Stimulated activated CD8-positive, alpha-beta memory T cell treated with anti-CD3 and anti-CD28 coated beads, Interleukin-12 subunit alpha, Interleukin-12 subunit beta, amount 100 ng/mL, for 24 hours (primary cell): Measurements from ENCODE around the gene PHF20.
"Not testable (repeated sequence)": the region's sequence is repeated elsewhere in the genome, so short reads cannot be mapped to it uniquely, and the experiment has no call there.

ENCODE experiments used
- DNase-seq: peaks from one replicate; pipeline ENCODE4 v3.0.0-alpha.2; 2020; ENCODE audit errors: extremely low read depth

PHF20 gene

DNA sequence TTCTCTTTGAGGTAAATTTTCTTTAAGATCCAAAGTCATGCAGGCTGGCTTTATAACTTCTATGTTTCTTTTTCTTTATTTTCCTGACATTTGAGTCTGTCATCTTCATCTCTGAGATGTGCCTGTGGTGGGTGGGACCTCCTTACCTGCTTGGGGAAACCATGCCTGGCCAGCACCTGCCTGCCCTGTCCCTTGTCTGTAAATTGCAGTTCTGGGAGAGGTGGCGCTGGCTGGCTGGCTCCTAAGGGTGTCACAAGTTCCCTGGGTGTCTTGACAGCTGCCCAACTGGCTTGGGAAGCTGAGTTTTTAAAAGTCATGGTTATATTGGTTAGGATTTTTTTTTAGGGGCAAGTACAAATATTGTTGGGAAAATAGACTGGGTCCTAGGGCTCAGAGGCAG, 146.2 kb downstream of the PHF20 start:
- DNase-seq, result no peak

DNA sequence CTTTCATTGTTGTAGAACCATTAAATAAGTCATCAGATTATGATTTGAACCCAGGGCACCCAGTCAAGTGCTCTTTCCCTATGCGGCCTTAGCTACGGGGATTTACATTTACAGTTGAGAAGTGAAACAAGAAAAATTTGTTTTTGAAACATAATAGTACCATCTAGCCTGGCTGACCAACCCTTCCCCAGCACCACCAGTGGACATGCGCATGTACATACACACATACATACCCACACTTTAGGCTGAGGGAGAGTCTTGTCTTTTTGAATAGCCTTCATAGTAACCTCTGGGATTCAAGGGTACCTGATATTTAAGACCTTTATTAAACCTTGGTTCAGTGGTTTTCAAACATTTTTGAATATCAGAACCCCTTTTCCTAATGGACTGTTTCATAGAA, 148.7 kb downstream of the PHF20 start:
- DNase-seq, result no peak

DNA sequence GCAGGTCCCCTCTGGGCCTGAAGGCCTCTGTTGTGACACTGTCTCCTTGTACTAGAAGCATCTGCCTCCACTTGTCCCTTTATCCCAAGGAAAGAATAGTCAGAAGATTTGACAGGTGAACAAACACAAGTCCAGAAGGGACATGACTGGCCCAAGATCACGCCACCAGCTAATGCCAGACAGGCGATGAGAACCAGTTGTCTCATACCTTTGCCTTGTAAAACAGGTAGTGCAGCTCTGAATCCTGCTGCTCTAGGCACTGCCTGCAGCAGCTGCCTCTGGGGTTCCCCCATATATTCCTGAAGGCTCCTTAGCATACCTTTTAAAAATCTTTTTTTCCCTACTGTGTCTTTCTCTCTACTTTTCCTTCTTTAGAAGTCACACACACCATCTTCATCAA, 157.5 kb downstream of the PHF20 start:
- no peak for DNase-seq

DNA sequence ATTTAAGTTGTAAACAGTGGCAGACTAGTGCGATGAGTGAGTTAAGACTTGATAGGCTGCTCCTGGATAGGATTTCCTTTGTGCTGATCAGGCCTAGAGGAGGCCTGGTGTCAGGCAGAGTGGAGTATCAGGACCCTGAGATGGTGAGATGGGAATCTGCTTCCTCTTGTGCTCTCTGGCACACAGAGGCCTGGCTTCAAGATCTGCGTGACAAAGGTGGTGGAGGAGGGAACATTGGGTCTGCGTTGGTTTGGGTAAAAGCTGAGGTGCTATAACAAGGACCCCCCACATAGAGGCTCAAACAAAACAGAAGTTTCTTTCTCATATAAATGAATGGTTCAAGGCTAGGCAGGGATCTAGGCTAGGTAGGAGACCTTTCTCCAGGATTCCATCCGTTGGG, 162.2 kb downstream of the PHF20 start:
- no peak for DNase-seq

DNA sequence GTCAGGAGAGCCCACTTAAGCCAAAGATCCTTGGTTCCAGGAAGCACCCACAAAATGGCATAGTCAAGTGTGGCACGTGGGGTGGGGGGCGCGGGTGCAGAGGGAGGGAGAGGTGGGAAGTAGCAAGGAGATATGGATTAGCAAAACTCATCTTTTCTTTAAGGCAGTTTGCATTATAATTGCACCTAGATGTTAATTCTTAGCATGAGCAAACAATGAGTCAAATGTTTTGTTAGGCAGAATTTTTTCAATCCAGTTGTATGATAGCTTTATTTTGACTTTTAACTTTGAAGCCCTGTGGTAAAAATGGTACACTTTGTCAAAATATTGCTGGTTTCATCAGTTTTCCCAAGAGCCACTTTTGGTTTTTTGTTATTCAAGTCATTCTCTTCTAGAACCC, 167.4 kb downstream of the PHF20 start:
- DNase-seq, result no peak

DNA sequence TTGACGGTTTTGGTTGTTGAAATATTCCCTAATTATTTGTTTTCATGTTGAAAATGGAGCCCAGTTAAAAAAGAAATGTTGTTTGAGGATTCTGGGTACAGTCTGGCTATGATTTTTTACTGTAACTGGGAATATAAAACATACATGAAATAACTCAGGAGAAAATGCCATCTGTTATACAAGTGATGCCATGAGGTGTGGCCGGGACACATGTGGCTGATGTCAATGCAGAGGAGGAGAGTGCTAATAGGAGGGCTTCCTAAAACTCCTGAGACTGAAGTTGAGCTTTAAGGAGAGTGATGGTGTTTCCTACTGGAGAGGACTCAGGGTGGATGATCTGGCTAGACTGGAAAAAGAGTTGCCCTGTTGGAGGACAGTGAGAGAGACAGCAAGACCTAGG, 169.8 kb downstream of the PHF20 start:
- DNase-seq, result no peak

DNA sequence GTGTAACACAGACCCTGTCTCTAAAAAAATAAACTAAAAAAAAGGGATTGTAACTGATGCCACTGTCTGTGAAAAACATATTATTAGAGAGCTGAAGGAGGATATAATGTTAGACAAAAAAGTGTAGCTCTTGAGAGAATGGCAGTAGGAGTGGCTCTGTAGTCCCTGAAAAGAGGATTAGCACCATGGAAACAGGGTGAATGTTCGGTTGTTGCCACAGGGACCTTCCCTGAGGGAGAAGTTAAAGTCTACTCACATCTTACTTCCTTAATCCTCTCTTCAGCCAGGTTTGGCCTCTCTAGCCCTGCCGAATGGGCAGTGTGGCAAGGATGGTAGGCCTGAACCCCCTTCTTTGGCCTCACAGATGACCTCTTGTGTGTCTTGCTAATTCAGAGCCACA, 170.4 kb downstream of the PHF20 start:
- no peak for DNase-seq

DNA sequence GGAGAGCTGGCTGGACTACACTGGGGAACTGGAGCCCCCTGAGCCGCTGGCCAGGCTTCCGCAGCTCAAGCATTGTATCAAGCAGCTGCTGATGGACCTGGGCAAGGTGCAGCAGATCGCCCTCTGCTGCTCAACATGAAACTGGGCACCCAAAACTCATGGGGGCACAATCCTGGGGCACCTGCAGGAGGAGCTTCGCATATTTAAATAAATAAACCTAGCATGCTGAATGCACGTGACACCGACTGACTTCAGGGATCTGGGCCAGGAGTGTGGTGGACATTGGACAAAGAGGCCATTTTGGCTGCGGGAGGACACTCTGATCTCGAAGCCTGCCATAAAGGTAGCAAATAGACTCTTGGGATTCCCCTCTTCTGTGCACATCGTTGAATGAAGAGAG, 175.7 kb downstream of the PHF20 start:
- DNase-seq, result no peak

DNA sequence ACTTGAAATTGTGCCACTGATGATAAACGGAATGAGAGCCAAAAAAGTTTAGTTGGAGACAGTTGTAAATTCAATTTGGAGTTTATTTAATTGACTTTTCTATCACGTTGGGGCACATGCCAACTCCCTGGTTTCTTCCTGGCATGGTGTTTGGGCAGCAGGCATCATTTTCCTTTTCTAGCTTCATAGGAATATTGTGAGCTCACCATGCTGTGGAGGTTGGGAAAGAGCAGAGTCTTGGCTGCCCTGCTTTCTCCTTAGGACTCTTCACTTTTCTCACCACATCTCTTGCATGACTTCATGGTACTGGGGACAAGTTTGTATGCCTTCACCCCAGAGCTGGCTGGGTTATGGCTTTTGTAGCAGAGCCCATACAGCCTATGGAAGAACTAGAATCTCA, 176.1 kb downstream of the PHF20 start:
- DNase-seq, result no peak

DNA sequence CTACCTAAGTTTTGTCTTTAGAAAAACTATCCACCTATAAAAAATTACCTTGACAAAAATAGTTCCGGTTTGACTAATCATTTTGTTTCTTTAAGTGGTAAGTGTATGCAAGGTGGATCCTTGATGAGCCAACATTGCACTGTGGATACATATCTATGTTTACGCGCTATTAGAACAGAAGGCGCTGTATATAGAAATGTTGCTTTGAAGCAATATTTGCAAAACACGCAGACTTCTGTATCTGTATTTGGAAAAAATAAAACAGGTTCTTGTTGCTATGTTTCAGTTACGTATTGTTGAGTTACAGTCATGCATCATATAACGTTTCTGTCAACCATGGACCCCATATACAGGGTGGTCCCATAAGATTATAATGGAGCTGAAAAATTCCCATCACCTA, 178.3 kb downstream of the PHF20 start:
- no peak for DNase-seq

DNA sequence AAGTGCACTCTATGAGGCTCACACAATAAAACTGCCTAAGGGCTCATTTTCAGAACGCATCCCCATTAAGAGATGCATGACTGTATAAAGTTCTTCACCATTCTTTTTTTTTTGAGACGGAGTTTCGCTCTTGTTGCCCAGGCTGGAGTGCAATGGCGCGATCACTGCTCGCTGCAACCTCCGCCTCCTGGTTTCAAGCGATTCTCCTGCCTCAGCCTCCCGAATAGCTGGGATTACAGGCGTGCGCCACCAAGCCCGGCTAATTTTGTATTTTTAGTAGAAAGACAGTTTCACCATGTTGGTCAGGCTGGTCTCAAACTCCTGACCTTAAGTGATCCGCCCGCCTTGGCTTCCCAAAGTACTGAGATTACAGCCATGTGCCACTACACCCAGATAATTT, 180.3 kb downstream of the PHF20 start:
- not testable (repeated sequence) for DNase-seq

DNA sequence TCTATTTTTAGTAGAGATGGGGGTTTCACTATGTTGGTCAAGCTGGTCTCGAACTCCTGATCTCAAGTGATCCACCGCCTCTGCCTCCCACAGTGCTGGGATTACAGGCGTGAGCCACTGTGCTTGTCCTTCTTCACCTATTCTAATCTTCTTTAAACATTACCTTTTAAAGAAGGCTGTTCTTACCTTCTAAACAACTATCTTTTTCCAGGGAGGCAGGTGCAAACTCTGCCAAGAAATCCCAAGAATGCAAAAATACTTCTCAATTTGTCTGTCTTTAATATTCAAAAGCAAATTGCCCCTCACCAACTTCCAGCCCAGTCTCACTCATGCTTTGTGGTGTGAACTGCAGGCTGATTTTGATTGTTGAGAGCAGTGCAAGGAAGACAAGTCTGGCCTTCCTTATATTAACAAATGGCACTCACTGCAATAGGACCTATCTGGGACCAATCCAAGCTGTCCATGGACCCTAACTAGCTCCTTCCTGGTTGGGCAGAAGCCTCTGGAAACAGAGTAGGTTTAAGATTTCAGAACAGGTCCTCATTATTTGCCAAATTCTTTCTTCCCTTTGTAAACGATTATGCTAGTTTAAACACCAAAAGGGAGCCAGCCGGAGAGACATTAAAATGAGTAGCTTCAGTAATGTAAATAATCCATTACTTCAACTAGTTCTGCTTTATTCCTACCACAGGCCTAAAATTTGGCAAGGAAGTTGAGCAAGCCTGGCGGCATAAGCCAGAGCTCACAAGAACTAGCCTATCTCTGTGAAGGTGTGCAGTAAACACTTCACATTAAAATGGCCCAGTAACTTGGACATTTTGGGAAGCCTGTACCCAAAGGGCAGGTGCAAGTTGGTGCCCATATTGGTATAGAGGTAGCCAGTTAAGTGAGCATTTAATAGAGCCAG, 180.9 kb downstream of the PHF20 start:
- DNase-seq, result no peak

DNA sequence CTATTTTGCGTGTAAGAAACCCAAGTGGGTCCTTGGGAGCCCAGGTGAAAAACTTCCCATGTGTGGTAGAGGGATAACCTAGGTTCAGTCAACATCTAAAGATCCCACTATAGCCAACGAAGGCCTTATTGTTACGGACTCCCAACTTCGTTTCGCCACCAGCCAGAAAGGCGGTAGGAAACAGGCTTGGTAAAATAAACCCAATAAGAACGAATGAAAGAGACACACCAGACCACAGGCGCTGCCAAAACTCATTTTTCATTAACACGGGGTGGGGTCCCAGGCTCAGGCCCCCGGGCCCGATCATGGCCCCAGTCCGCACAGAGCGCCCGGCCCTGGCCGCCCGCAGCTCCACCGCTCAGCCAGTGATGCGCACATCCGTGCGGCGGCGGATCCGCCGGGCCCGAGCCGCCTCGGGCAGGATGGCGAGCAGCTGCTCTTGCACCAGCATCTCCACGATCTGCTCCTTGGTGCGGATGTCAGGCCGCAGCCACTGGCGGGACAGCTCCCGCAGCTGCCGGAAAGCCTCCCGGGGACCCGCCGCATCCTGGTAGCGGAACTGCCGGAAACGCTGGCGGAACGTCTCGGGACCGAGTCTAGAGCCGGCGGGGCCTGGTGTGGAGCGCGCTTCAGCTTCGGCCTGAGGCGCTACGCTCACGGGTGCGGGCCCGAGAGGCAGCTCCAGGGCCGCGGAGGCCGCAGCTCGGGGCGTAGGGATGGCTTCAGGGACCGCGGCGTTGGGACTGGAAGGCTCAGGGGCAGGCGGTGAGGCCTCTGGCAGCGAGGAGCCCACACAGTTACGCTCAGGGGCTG, 181.8 kb downstream of the PHF20 start:
- DNase-seq, result peak; percentile 33

DNA sequence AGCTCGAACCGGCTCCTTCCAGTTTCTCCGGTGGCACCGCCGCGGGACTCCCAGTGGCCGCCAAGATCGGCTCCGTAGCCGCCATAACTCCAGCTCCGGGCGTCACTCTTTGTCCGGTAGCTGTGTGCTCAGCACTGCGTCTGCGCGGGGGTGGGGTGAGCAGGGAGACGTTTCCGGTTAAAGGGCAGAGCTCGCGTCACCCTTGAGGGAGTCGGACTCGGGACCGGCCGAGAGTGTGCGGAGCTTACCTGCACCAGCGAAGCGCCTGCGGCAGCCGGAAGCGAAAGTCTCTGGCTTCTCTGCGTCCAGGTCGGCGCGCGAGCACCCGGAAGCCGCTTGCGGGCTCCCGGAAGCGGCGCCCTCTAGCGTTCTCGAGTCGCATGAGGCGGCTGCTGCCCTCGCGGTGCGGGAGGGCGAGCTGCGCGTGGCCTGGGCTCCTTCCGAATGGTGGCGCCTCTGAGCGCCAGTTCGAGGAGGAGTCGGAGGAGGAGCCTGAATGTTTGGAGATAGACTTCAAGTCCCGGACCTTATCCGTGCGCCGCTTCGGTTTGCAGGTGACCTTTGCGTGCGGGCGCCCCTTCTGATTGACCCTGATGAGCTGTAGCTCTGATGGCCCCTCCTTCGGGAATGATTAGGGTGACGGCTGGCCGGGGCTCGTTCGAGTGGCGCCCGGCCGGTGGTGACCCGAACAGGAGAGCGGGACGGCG, 182.5 kb downstream of the PHF20 start, which contains the start of gene SCAND1:
Gene SCAND1, minus strand, starts transcription at position 303 of the 707 bp plus-strand sequence. Its CDS starts 218 bp downstream, at position 85.
- peak; percentile 94 for DNase-seq

DNA sequence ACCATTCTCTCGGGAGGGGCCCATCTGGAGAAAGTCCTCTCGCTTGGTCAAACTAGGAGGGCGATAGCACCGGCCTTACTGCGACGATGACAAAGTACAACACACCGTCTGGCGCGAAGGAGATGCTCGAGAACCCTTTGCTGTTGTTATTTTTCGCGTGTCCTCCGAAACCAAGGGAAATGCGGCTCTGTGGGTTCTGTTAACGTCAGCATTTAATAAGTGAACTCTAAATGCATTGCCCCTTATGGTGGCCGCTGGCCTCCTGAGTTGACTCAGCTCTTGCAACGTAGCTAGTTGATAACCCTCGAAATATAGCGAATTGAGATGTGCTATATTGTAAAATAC, 183.1 kb downstream of the PHF20 start:
- DNase-seq, result no peak

DNA sequence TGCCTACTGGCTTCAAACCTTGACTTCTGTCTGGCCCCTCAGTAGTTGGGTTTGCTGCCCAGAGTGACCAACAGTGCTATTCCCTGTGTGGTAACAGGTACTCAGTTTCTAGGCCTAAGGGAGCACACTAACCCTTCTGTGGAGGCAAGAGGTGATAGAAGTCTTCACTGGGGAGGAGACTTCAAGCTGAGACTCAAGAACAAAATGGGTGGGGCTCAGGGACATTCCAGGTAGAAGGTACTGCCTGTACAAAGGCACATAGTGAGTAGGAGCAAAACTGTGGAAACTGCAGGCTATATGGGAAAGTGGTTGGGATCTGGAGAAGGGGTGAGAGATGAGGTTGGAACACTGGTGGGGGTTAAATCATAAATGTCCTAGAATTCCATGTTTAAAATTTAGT, 184.8 kb downstream of the PHF20 start:
- DNase-seq, result no peak

DNA sequence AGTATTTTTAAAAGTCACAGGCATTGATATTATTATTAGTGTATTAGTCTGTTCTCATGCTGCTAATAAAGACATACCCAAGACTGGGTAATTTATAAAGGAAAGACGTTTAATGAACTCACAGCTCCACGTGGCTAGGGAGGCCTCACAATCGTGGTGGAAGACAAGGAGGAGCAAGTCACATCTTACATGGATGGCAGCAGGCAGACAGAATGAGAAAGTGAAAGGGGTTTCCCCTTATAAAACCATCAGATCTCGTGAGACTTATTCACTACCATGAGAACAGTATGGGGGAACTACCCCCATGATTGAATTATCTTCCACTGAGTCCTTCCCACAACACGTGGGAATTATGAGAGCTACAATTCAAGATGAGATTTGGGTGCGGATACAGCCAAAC, 187.5 kb downstream of the PHF20 start:
- not testable (repeated sequence) for DNase-seq

DNA sequence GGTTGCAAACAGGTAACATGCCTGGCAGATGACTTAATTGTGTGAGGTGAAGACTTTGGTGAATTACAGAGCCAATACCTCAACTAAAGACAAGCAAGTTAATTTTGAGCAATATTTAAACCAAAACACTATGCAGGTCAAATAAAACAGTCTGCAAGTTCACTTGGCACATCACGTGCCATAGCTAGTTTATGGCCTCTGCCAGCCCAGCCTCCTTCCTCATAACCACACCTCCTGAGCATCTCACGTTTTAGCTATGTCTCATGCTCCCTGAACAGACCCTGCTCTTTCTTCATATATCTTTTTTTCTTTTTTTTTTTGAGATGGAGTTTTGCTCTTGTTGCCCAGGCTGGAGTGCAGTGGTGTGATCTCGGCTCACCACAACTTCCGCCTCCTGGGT, 192.1 kb downstream of the PHF20 start:
- no peak for DNase-seq

DNA sequence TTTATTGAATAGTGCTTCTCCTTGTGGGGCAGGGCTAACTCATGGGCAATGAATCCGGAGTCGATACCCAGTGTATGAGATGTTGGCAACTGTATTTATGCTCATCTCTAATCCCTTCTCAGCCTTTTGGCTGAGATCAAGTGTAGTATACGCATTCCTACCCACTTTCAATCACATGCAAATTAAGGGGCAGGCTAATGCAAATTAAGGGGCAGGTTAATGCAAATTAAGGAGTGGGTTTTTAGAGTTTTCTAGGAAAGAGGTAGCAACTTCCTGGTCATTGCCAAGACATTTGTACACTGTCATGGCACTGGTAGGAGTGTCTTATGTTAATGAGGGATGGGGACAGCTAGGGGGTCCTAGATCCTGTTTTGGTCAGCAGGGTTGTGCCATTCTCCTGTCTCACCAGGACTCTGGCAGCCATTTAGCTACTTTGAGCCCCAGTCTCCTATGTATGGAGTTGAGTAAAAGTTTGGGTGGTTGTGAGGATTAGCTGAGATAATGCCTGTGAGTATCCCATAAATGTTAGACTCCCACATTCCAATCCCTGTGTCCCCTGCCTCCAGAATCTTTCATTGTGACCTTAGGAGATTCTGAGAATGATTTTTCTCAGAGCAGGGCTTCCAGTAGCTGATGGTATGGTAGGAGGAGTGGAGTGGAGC, 196.3 kb downstream of the PHF20 start, which contains the start of gene CNBD2:
Gene CNBD2, plus strand, starts transcription at position 612 of the 662 bp plus-strand sequence. CDS start 173 bp downstream, outside the sequence.
- DNase-seq, result no peak

DNA sequence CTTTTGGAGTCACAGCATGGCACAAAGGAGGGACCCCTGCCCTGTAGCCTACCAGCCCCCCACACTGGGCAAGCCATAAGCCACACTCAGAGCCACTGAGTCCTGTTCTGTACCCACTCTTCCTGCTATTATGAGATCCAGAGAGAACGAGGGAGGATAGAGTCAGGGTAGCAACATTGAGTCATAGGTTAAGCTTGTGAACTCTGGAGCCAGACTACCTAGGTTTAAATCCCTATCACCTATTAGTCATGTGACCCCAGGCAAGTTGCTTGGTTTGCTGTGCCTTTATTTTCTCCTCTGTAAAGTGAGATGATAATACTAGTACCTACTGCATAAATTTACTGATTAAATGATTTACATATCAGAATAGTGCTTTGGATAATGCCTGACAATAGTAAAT, 197.1 kb downstream of the PHF20 start:
- no peak for DNase-seq

DNA sequence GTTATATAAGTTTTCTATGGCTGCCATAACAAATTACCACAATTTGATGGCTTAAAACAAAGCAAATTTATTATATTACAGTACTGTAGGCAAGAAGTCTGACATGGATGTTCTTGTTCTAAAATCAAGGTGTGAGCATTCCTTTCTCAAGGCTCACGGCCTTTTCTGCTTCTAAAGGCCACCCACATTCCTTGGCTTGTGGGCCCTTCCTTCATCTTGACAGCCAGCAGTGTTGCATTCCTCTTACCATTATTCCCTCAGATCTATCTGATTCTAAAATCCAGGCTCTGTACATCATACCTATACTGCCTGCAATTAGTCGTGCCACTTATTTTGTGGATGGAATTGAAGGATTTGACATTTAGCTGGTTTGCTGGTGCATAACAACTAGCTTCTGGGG, 200.2 kb downstream of the PHF20 start:
- no peak for DNase-seq

DNA sequence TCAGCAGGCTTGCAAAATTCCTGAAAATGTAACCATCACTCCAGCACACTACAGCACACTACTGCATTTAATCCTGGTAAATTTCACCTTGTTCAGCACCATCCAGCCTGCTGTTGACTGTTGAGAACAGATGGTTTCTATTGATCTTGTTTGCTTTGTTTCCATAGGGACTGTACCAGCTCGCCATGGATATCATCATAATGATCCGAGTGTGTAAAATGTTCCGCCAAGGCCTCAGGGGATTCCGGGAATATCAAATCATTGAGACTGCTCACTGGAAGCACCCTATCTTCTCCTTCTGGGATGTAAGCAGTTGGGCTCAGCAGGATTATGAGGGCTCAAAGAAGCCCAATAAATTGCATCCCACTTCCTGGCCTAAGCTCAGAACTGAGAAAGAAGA, 200.6 kb downstream of the PHF20 start:
- no peak for DNase-seq
